K562 (cell line): ENCODE data around the gene ADIPOR2. TPM values are rescaled to one million over a fixed set of nuclear protein-coding genes. Genes with fewer than 3 reads are reported as not detected.
A peak's percentile ranks its signal among the peaks of the same experiment; 100 is the strongest.

ENCODE experiments used
- ATF1 ChIP-seq, 2 experiments: fragments of 450-650 bp in 1 of 2; IDR thresholded peaks; 2 replicates each; pipeline ENCODE4 v1.6.1; 2016; ENCODE audit warnings: missing compliant biosample characterization in 1 of 2, missing genetic modification characterization in 1 of 2
- CGGBP1 ChIP-seq: fragments of 250-450 bp; sonication (Bioruptor Pico); IDR thresholded peaks from 2 replicates; pipeline ENCODE4 v1.9.0; 2021; ENCODE audit warnings: mild to moderate bottlenecking
- FIP1L1 ChIP-seq: fragments of 200-400 bp; formaldehyde crosslinking; IDR thresholded peaks from 2 replicates; pipeline ENCODE4 v1.6.1; 2018; ENCODE audit warnings: mild to moderate bottlenecking, low read depth, low read length; ENCODE audit not compliant: poor library complexity, severe bottlenecking
- FOXP1 ChIP-seq: sonication (generic); formaldehyde crosslinking; IDR thresholded peaks from 2 replicates; pipeline ENCODE4 v1.8.0; 2022; ENCODE audit warnings: mild to moderate bottlenecking, missing genetic modification reagents
- HSF4 ChIP-seq: fragments of 250-450 bp; sonication (Bioruptor Pico); IDR thresholded peaks from 2 replicates; pipeline ENCODE4 v2.1.2; 2022; ENCODE audit warnings: mild to moderate bottlenecking, moderate library complexity, borderline replicate concordance
- MAZ ChIP-seq, 2 experiments: fragments of 450-650 bp in 1 of 2; sonication (generic) in 1 of 2; formaldehyde crosslinking; IDR thresholded peaks in 1 of 2; conservative IDR thresholded peaks in 1 of 2; 2 replicates each; pipeline versions ENCODE4 v1.4.0 to v1.5.0; 2020; ENCODE audit warnings: mild to moderate bottlenecking in 1 of 2, missing genetic modification reagents in 1 of 2
- MCM3 ChIP-seq: fragments of 450-650 bp; IDR thresholded peaks from 2 replicates; pipeline ENCODE4 v1.6.1; 2016
- NKRF ChIP-seq: fragments of 450-650 bp; IDR thresholded peaks from 2 replicates; pipeline ENCODE4 v1.6.1; 2016; ENCODE audit warnings: borderline replicate concordance
- NONO ChIP-seq, 2 experiments: fragments of 200-400 bp in 1 of 2; fragments of 450-650 bp in 1 of 2; formaldehyde crosslinking in 1 of 2; IDR thresholded peaks; 2 replicates each; pipeline ENCODE4 v1.6.1; 2017; ENCODE audit warnings: low read depth in 2 of 2, mild to moderate bottlenecking in 2 of 2, moderate library complexity in 2 of 2, low read length in 1 of 2
- RBM25 ChIP-seq: fragments of 200-400 bp; formaldehyde crosslinking; IDR thresholded peaks from 2 replicates; pipeline ENCODE4 v1.6.1; 2018; ENCODE audit warnings: low read length, low read depth, moderate library complexity; ENCODE audit not compliant: severe bottlenecking
- SMAD1 ChIP-seq: fragments of 150-350 bp; IDR thresholded peaks from 2 replicates; pipeline ENCODE4 v1.6.1; 2014; ENCODE audit warnings: low read length, low read depth; ENCODE audit not compliant: partially characterized antibody
- SPI1 ChIP-seq: IDR thresholded peaks from 2 replicates; pipeline ENCODE4 v1.6.1; 2011; ENCODE audit warnings: low read depth, low read length, control low read depth, borderline replicate concordance
- SREBF1 ChIP-seq: fragments of 150-350 bp; IDR thresholded peaks from 2 replicates; pipeline ENCODE4 v1.6.1; 2014; ENCODE audit warnings: antibody characterized with exemption, low read depth, low read length, borderline replicate concordance
- UBTF ChIP-seq, 2 experiments: IDR thresholded peaks; 2 replicates each; pipeline ENCODE4 v1.6.1; 2012; ENCODE audit warnings: improper control_type of control experiment in 2 of 2, low read depth in 2 of 2, low read length in 2 of 2, borderline replicate concordance in 1 of 2
- ZKSCAN1 ChIP-seq: fragments of 150-350 bp; IDR thresholded peaks from 2 replicates; pipeline ENCODE4 v1.6.1; 2016; ENCODE audit warnings: low read depth, low read length
- ZNF274 ChIP-seq: IDR thresholded peaks from 2 replicates; pipeline ENCODE4 v1.6.1; 2011; ENCODE audit warnings: low read depth, mild to moderate bottlenecking, low read length, moderate library complexity, borderline replicate concordance
- ZNF511 ChIP-seq: sonication (generic); formaldehyde crosslinking; IDR thresholded peaks from 2 replicates; pipeline ENCODE4 v1.8.0; 2022; ENCODE audit warnings: mild to moderate bottlenecking, missing genetic modification reagents
- ZNF512 ChIP-seq: IDR thresholded peaks from 2 replicates; pipeline ENCODE4 v1.6.1; 2016; ENCODE audit warnings: missing genetic modification characterization, missing compliant biosample characterization
- ZNF766 ChIP-seq: fragments of 200-800 bp; sonication (Bioruptor generic); conservative IDR thresholded peaks from 2 replicates; pipeline ENCODE4 v1.6.1; 2016; ENCODE audit warnings: missing genetic modification characterization, missing compliant biosample characterization
- polyA plus RNA-seq, 8 experiments: library from polyadenylated mRNA; depleted of rRNA in 4 of 8; stranded (reverse) in 5 of 8; unstranded in 3 of 8; fragments of >200 nt; fragmentation: Nextera tagmentation in 2 of 8; fragmentation: Illumina TruSeq in 1 of 8; extraction: Ambion mirVana in 2 of 8; extraction: Trizol in 1 of 8; gene quantifications; 2 replicates each; pipeline versions ENCODE4 v1.2.1 to v1.2.3, GENCODE V29; 2011 to 2014; ENCODE audit warnings: inconsistent platforms in 1 of 8, missing spikeins in 1 of 8
- total RNA-seq, 7 experiments: library from RNA; depleted of rRNA in 6 of 7; stranded (reverse); fragments of >200 nt in 6 of 7; fragmentation: Illumina TruSeq in 2 of 7; extraction: Trizol in 2 of 7; gene quantifications; 2 replicates each; pipeline versions ENCODE4 v1.2.1 to v1.2.3, GENCODE V29; 2011 to 2021; ENCODE audit warnings: low replicate concordance in 1 of 7

ADIPOR2 gene
- total and polyA plus RNA-seq, 9 of the 15 experiments (the other 6 are each of a cell fraction or from before 2014, with no cell fraction given): 10.9 to 63.5 (median 46.0) TPM

GRCh38 chr12:1691123-1692007 is 495 bp downstream of the ADIPOR2 start (continued):
- TF ChIP-seq UBTF (IDR thresholded peaks at IDR 0.05; ENCODE audit: borderline replicate concordance in 1 of 2, low read depth in 2 of 2, low read length in 2 of 2): peak; percentile 31 to 87; a peak in 1 of 4 replicates
- TF ChIP-seq SPI1: no peak
- TF ChIP-seq ATF1 (CRISPR knock-in tag; IDR thresholded peaks at IDR 0.05): no peak
- 0 out of 2 replicates have a peak, but pooled peaks have one; percentile 8 for TF ChIP-seq ATF1 (tag; IDR thresholded peaks at IDR 0.05)
- 0 out of 4 replicates have a peak, but pooled peaks of 1 of the 2 experiments have one; percentile 50 for TF ChIP-seq NONO (IDR thresholded peaks at IDR 0.05; ENCODE audit: low read depth in 2 of 2, low read length in 1 of 2)
- TF ChIP-seq ZNF766 (CRISPR knock-in tag): no peak
- TF ChIP-seq CGGBP1 (CRISPR knock-in tag): no peak
- TF ChIP-seq HSF4 (CRISPR knock-in tag): no peak
- no peak for TF ChIP-seq ZNF512 (tag)
- no peak for TF ChIP-seq FIP1L1
- no peak for TF ChIP-seq ZKSCAN1
- peak; percentile 1 to 74; a peak in 1 of 4 replicates for TF ChIP-seq MAZ (CRISPR knock-in tag; conservative IDR thresholded peaks at IDR 0.05 in 1 of 2, IDR thresholded peaks at IDR 0.05 in 1 of 2)
- TF ChIP-seq SMAD1: no peak
- peak; percentile 25; the same call in 1 of the 2 replicates for TF ChIP-seq NKRF
- 0 out of 2 replicates have a peak, but pooled peaks have one; percentile 39 for TF ChIP-seq FOXP1 (CRISPR knock-in tag)
- TF ChIP-seq ZNF274: no peak
- TF ChIP-seq MCM3: no peak
- no peak for TF ChIP-seq SREBF1
- TF ChIP-seq ZNF511: peak; percentile 46; the same call in 1 of the 2 replicates
- no peak for TF ChIP-seq RBM25
